ENCODE measurements around the gene AP1S2.

AP1S2 gene

GRCh38 chrX:15804563-15804962 lies 50.0 kb downstream of the AP1S2 start:
- no peak for DNase-seq

GRCh38 chrX:15797707-15798106 lies 56.9 kb downstream of the AP1S2 start:
- DNase-seq: no peak

GRCh38 chrX:15790769-15791290 lies 63.8 kb downstream of the AP1S2 start:
- DNase-seq: no peak

GRCh38 chrX:15789979-15790768 lies 64.4 kb downstream of the AP1S2 start, which contains the start of gene ZRSR2:
TSS of gene ZRSR2 (plus strand) at chrX:15790484. CDS start at chrX:15790496, 12 bp downstream.
- DNase-seq: no peak

GRCh38 chrX:15786915-15787314 lies 67.7 kb downstream of the AP1S2 start:
- no peak for DNase-seq

GRCh38 chrX:15785176-15785750 lies 69.3 kb downstream of the AP1S2 start:
- no peak for DNase-seq

GRCh38 chrX:15781961-15782699 lies 72.5 kb downstream of the AP1S2 start:
- DNase-seq: no peak
